Activated CD8-positive, alpha-beta memory T cell treated with anti-CD3 and anti-CD28 coated beads, Interleukin-2, amount 10 ng/mL, durations not matched to agents 7 days and 5 days (primary cell): ENCODE results near the gene TM7SF2. TPM values are rescaled to one million over a fixed set of nuclear protein-coding genes. Genes with fewer than 3 reads are reported as not detected.

Source experiments
- ATAC-seq: fragments of 150-1000 bp; cut with Tn5 transposase; one replicate; pipeline ENCODE4 v1.10.0; 2021; ENCODE audit warnings: moderate library complexity
- CTCF ChIA-PET: fragments of 350-600 bp; sonication (Branson Sonifier 250); formaldehyde crosslinking; loops from one replicate; lab custom pipeline; 2021; ENCODE audit warnings: antibody characterized with exemption; lab: Charles Lee
- DNase-seq: peaks from one replicate; pipeline ENCODE4 v3.0.0-alpha.2; 2020
- H3K27ac Mint-ChIP-seq: one replicate; pipeline ENCODE4 v1.8.0; 2021; ENCODE audit warnings: mild to moderate bottlenecking, mixed read lengths
- H3K27me3 Mint-ChIP-seq: one replicate; pipeline ENCODE4 v1.8.0; 2021; ENCODE audit warnings: mixed read lengths
- H3K36me3 Mint-ChIP-seq: one replicate; pipeline ENCODE4 v1.8.0; 2021; ENCODE audit warnings: mild to moderate bottlenecking, mixed read lengths
- H3K4me1 Mint-ChIP-seq: one replicate; pipeline ENCODE4 v1.8.0; 2021; ENCODE audit warnings: mixed read lengths
- H3K4me3 Mint-ChIP-seq: one replicate; pipeline ENCODE4 v1.8.0; 2021; ENCODE audit warnings: mild to moderate bottlenecking, moderate library complexity, mixed read lengths
- H3K9me3 Mint-ChIP-seq: one replicate; pipeline ENCODE4 v1.8.0; 2022; ENCODE audit warnings: low read depth, mixed read lengths
- total RNA-seq, 2 experiments: library from RNA; stranded (reverse); gene quantifications; one replicate each; pipeline ENCODE4 v1.2.3, GENCODE V29; 2021

The TM7SF2 gene
- 10 to 100 TPM; 21.0 to 26.2 TPM for total RNA-seq

- Mint-ChIP-seq H3K9me3 (no peaks in the 10 kb centered on the region), H3K36me3 (no peaks in the 10 kb centered on the region), H3K4me1 (peaks cover 49% of the 10 kb centered on the region), H3K27ac (peak within 1 kb of the TSS; percentile 85), H3K27me3 (no peaks in the 10 kb centered on the region), H3K4me3 (peak within 1 kb of the TSS; percentile 80)
- CTCF ChIA-PET, result interaction anchor here (0.6 to 5.4 kb wide), 24 partner anchors 9 to 503 kb away, joined by 3 to 114 read pairs (median 5); partner anchors contain the start of genes ARL2, CAPN1, CDC42EP2 and CDCA5
- peak; percentile 97 for DNase-seq
- peak; percentile 83 for ATAC-seq
These were observed at the start of gene TM7SF2 for GRCh38 chr11:65111744-65112545. TSS of gene TM7SF2 (plus strand) at chr11:65111872. CDS start at chr11:65112016, 144 bp downstream.

GRCh38 chr11:65063532-65063931, 48.1 kb upstream of the TM7SF2 start:
- ATAC-seq (no peak), DNase-seq (no peak)
- H3K27ac Mint-ChIP-seq, result no peak overlapping the region
- no peaks in the 10 kb centered on the region for H3K27me3 Mint-ChIP-seq
- no peaks in the 10 kb centered on the region for H3K9me3 Mint-ChIP-seq
- CTCF ChIA-PET, result interaction anchor here (0.8 to 1.2 kb wide), 3 partner anchors 9 to 84 kb away, joined by 3 read pairs; partner anchors contain the start of gene ARL2
- no peaks in the 10 kb centered on the region for H3K36me3 Mint-ChIP-seq
- H3K4me3 Mint-ChIP-seq, result no peak overlapping the region
- peaks cover 12% of the 10 kb centered on the region for H3K4me1 Mint-ChIP-seq

GRCh38 chr11:65064847-65065240, 46.8 kb upstream of the TM7SF2 start:
- no peaks in the 10 kb centered on the region for H3K36me3 Mint-ChIP-seq
- H3K27me3 Mint-ChIP-seq, result no peaks in the 10 kb centered on the region
- H3K9me3 Mint-ChIP-seq, result no peaks in the 10 kb centered on the region
- no peak overlapping the region for H3K27ac Mint-ChIP-seq
- DNase-seq (no peak), ATAC-seq (no peak)
- peaks cover 11% of the 10 kb centered on the region for H3K4me1 Mint-ChIP-seq
- no peak overlapping the region for H3K4me3 Mint-ChIP-seq
- CTCF ChIA-PET, result interaction anchor here (1.2 kb wide), 1 partner anchor 8 kb away, joined by 3 read pairs; no protein-coding TSS in a partner anchor

GRCh38 chr11:65065851-65066250, 45.8 kb upstream of the TM7SF2 start:
- CTCF ChIA-PET, result interaction anchor here (0.7 kb wide), 1 partner anchor 104 kb away, joined by 3 read pairs; no protein-coding TSS in a partner anchor
- DNase-seq (no peak), ATAC-seq (no peak)
- Mint-ChIP-seq H3K9me3 (no peaks in the 10 kb centered on the region), H3K27me3 (no peaks in the 10 kb centered on the region), H3K36me3 (no peaks in the 10 kb centered on the region), H3K4me3 (no peak overlapping the region), H3K27ac (no peak overlapping the region), H3K4me1 (peaks cover 1% of the 10 kb centered on the region)

GRCh38 chr11:65066315-65066714, 45.4 kb upstream of the TM7SF2 start:
- H3K27ac Mint-ChIP-seq, result no peak overlapping the region

GRCh38 chr11:65066805-65067291, 44.8 kb upstream of the TM7SF2 start:
- Mint-ChIP-seq H3K27ac (no peak overlapping the region), H3K4me3 (no peak overlapping the region), H3K9me3 (no peaks in the 10 kb centered on the region), H3K27me3 (no peaks in the 10 kb centered on the region), H3K36me3 (no peaks in the 10 kb centered on the region), H3K4me1 (no peaks in the 10 kb centered on the region)
- CTCF ChIA-PET, result no interaction called here
- DNase-seq (no peak), ATAC-seq (no peak)

More at GRCh38 chr11:65066315-65066714, 45.4 kb upstream of the TM7SF2 start:
- ATAC-seq (no peak), DNase-seq (no peak)
- H3K4me3 Mint-ChIP-seq, result no peak overlapping the region
- no peaks in the 10 kb centered on the region for H3K9me3 Mint-ChIP-seq
- H3K36me3 Mint-ChIP-seq, result no peaks in the 10 kb centered on the region
- no peaks in the 10 kb centered on the region for H3K4me1 Mint-ChIP-seq
- H3K27me3 Mint-ChIP-seq, result no peaks in the 10 kb centered on the region
- CTCF ChIA-PET, result no interaction called here

- H3K4me3 Mint-ChIP-seq, result no peak overlapping the region
These were observed 44.2 kb upstream of the TM7SF2 start for GRCh38 chr11:65067446-65067845.

GRCh38 chr11:65069217-65069616, 42.5 kb upstream of the TM7SF2 start:
- DNase-seq (no peak), ATAC-seq (no peak)
- H3K4me1 Mint-ChIP-seq, result no peaks in the 10 kb centered on the region
- no peaks in the 10 kb centered on the region for H3K36me3 Mint-ChIP-seq
- no peaks in the 10 kb centered on the region for H3K9me3 Mint-ChIP-seq
- CTCF ChIA-PET, result interaction anchor here (1.0 kb wide), 1 partner anchor 48 kb away, joined by 3 read pairs; the partner anchor contains the start of gene ZNHIT2
- H3K27ac Mint-ChIP-seq, result no peak overlapping the region
- no peak overlapping the region for H3K4me3 Mint-ChIP-seq
- no peaks in the 10 kb centered on the region for H3K27me3 Mint-ChIP-seq

More at GRCh38 chr11:65067446-65067845, 44.2 kb upstream of the TM7SF2 start:
- DNase-seq, result no peak
- no peaks in the 10 kb centered on the region for H3K4me1 Mint-ChIP-seq
- no peak overlapping the region for H3K27ac Mint-ChIP-seq
- H3K9me3 Mint-ChIP-seq, result no peaks in the 10 kb centered on the region
- no peaks in the 10 kb centered on the region for H3K27me3 Mint-ChIP-seq
- no peaks in the 10 kb centered on the region for H3K36me3 Mint-ChIP-seq
- CTCF ChIA-PET, result no interaction called here
- ATAC-seq, result no peak

GRCh38 chr11:65071907-65072630, 39.6 kb upstream of the TM7SF2 start:
- no peak overlapping the region for H3K27ac Mint-ChIP-seq
- H3K27me3 Mint-ChIP-seq, result no peaks in the 10 kb centered on the region
- DNase-seq (no peak), ATAC-seq (no peak)
- peaks cover 8% of the 10 kb centered on the region for H3K4me1 Mint-ChIP-seq
- no peak overlapping the region for H3K4me3 Mint-ChIP-seq
- H3K36me3 Mint-ChIP-seq, result peaks cover 12% of the 10 kb centered on the region
- no peaks in the 10 kb centered on the region for H3K9me3 Mint-ChIP-seq
- CTCF ChIA-PET, result interaction anchor here (0.6 to 1.6 kb wide), 3 partner anchors 8 to 22 kb away, joined by 3 read pairs; no protein-coding TSS in a partner anchor

- Mint-ChIP-seq H3K27me3 (no peaks in the 10 kb centered on the region), H3K9me3 (no peaks in the 10 kb centered on the region), H3K4me3 (no peak overlapping the region), H3K27ac (no peak overlapping the region), H3K36me3 (peaks cover 17% of the 10 kb centered on the region), H3K4me1 (peaks cover 13% of the 10 kb centered on the region)
- CTCF ChIA-PET, result interaction anchor here (0.6 to 1.6 kb wide), 3 partner anchors 8 to 23 kb away, joined by 3 read pairs; no protein-coding TSS in a partner anchor
- ATAC-seq (no peak), DNase-seq (no peak)
These were observed 39.1 kb upstream of the TM7SF2 start for GRCh38 chr11:65072631-65072966.

- no peaks in the 10 kb centered on the region for H3K27me3 Mint-ChIP-seq
- CTCF ChIA-PET, result interaction anchor here (1.2 to 4.6 kb wide), 2 partner anchors 28 to 64 kb away, joined by 5 to 24 read pairs; partner anchors contain the start of gene ARL2
- H3K36me3 Mint-ChIP-seq, result peaks cover 48% of the 10 kb centered on the region
- peaks cover 55% of the 10 kb centered on the region for H3K4me1 Mint-ChIP-seq
- H3K27ac Mint-ChIP-seq, result peak overlapping the region; percentile 45
- no peak for ATAC-seq
- DNase-seq, result no peak
- no peaks in the 10 kb centered on the region for H3K9me3 Mint-ChIP-seq
- no peak overlapping the region for H3K4me3 Mint-ChIP-seq
These were observed 34.2 kb upstream of the TM7SF2 start for GRCh38 chr11:65077451-65077850.

- peaks cover 62% of the 10 kb centered on the region for H3K4me1 Mint-ChIP-seq
These were observed 33.5 kb upstream of the TM7SF2 start for GRCh38 chr11:65078151-65078550.

More at GRCh38 chr11:65078151-65078550, 33.5 kb upstream of the TM7SF2 start:
- H3K27ac Mint-ChIP-seq, result peak overlapping the region; percentile 39
- ATAC-seq, result peak; percentile 87
- CTCF ChIA-PET, result interaction anchor here (0.8 to 4.6 kb wide), 5 partner anchors 12 to 64 kb away, joined by 3 to 24 read pairs (median 5); partner anchors contain the start of genes ARL2 and SNX15
- peak; percentile 81 for DNase-seq
- no peaks in the 10 kb centered on the region for H3K27me3 Mint-ChIP-seq
- no peak overlapping the region for H3K4me3 Mint-ChIP-seq
- peaks cover 54% of the 10 kb centered on the region for H3K36me3 Mint-ChIP-seq
- no peaks in the 10 kb centered on the region for H3K9me3 Mint-ChIP-seq
